Renal pelvis (tissue), 4 donors: ENCODE measurements around the gene FBXO7. TPM values are rescaled to one million over a fixed set of nuclear protein-coding genes. Genes with fewer than 3 reads are reported as not detected.

Source experiments
- DNase-seq: peaks from one replicate; pipeline ENCODE4 v3.0.0-alpha.2; 2013
- polyA plus RNA-seq, 3 donors: library from polyadenylated mRNA; unstranded; fragments of 120-200 nt; gene quantifications; one replicate each; pipeline ENCODE4 v1.2.1, GENCODE V29; 2013; ENCODE audit not compliant: insufficient read length in 3 of 3

Gene FBXO7
- polyA plus RNA-seq, 3 donors = 109 to 111 (median 110) TPM

DNA sequence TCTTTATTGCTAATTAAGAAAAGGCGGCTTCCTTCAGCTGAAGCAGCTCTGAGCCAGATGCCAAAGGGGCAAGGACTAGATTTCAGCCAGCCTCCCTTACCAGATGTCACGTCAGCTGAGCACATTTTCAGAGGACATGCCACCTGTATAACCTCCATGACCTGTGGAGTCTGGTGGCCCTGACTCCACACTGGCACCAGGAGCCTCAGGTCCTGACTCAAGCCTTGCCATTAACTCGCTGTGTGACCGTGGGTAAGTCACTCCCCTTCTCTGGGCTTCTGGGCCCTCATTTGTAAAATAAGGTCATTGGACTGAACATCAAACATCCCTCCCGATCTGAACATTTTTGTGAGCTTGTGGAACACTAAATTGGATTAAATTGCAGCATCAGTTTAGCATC is 46.0 kb downstream of the FBXO7 start:
- DNase-seq = no peak

DNA sequence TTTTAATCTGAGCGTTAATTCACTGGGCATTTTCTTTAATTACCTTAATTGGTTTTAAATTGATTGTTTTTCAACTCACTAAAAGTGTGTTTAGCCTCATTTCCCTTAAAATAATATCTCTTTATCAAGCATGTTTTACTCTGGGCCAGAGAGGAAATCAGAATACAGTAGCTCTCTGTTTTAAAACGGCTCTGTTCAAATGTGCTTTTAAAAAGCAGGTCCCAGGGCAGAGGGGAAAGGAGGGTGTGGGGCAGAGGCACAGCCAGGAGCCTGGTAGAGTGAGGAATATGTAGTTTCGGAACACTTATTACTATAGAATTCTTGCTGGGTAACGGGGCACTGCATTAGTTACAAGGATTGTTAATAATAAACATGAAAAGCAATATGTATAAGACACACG is 47.6 kb downstream of the FBXO7 start:
- no peak for DNase-seq

- no peak for DNase-seq
Measured at GRCh38 chr22:32527756-32528155, 53.1 kb downstream of the FBXO7 start.

DNA sequence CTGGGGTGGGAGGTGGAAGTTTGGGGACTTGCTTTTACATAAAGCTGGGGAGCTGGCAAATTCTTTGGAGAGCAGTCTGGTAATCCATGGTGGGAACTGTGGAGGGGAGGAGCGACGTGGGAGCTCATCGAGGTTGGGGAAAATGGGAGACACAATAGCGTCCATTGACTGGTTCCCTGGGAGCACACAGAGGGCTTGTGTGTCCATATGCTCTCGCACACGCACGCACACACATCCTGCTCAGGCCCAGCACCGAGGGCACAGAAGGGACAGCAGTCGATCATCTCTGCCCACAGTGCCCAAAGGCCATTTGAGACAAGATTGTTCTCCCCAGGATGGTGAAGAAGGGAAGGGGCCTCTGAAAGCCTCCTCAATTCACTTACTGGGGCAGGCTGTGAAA is 53.7 kb downstream of the FBXO7 start:
- no peak for DNase-seq

GRCh38 chr22:32528984-32529982 is 54.7 kb downstream of the FBXO7 start:
- DNase-seq = peak; percentile 80

DNA sequence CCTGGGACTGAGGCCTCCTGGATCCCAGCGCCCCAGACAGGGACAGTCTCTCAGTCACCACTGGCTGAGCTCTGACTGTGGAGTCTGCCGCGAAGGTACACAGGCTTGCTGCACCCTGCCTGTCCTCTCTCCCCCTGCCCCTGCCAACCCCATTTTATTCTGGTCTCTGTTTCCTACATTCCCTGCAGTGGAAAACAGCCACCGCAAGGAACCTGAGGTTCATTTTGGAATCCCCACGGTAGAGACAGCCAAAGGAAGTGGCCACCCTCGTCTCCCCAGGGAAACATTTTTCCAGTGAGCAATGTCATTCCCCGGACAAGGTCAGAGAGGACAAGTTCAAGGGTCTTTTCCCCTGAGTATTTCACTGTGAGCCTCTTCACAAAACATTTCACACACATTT is 56.6 kb downstream of the FBXO7 start:
- no peak for DNase-seq

DNA sequence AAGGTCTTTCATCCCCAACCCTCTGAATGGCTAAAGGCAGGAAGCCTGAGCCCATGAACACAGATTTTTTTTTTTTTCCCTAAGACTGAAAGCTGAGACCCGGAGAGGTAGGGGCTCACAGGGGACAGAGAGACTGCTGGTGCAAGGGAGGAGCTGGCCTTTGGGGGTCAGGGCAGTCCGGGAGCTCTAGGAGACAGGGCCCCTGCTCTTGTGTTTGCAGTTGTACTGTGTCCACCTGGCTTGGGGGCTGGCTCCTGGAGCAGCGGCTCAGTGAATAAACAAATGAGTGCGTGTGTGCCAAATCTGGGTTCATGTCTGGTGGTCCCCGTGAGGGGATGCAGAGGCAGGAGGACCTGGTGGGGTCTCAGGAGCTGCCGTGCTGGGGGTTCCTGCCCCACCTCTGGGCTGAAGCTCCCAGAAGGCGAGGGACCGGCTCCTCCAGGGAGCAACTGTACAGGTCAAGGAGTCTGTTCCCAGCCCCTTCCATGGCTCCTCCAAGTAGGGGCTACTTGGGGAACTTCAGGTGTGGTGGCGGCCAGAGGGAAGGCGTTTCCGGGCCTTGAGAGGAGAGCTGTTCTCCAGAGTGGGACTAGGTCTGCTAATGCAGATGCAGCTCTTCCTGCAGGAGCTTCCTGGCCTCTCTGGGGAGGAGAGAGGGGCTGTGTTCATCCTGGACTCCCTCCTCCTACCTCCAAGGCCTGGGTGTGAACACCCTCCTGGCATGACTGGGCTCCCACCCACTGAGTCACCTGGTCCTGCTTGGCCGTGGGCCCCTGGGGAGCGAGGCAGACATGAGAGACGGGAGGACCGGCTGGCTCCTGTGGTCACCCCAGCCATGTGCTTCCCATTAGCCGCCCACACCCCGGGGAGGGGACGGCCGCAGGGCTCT is 57.6 kb downstream of the FBXO7 start:
- DNase-seq = peak; percentile 60

- peak; percentile 61 for DNase-seq
Measured at GRCh38 chr22:32532820-32533128, 58.2 kb downstream of the FBXO7 start.

GRCh38 chr22:32533265-32534111 is 58.9 kb downstream of the FBXO7 start:
- DNase-seq = no peak

DNA sequence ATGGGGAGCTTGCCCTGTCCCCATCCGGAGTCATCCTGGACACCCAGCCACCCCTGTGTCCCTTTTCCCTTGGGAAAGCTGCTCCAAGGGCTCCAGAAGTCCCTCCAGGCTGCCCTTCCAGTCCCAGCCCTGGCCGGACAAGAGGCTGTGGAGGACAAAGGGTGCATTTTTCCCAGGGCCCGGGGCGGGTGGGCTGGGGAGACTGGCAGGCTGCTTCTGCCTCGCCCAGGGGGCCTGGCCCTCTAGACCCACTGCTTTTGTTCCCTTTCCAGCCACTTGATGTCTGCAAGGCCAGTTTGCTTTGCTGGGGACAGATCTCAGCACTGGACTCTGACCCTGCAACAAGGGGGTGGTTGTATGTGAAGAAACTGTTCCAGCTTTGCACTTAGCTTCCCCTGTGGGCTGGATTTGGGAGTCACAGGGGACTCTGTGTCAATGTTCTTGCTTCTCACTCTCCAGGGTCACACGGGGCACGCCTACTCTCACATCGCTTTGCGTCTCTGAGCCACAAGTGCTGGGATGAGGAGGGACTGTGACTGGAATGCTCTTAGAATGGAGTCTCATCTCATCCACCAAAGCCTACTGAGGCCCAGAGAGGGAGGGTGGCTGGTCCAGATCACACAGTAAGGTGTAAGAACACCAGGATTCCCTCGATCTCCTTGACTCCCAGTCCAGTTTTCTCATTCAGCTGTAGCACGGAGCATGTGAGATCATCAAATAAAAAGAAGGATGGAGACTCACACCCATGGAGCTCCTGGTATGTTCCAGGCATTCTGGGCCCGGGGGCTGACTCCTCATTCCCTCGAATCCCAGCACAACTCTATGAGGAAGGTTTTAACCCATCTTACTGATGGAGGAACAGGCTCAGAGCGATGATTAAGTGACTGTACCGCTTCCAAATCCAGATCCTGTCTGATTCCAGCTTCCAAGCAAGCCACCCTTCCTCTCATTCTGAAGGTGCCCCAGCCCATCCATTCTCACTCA is 59.9 kb downstream of the FBXO7 start:
- DNase-seq = no peak

DNA sequence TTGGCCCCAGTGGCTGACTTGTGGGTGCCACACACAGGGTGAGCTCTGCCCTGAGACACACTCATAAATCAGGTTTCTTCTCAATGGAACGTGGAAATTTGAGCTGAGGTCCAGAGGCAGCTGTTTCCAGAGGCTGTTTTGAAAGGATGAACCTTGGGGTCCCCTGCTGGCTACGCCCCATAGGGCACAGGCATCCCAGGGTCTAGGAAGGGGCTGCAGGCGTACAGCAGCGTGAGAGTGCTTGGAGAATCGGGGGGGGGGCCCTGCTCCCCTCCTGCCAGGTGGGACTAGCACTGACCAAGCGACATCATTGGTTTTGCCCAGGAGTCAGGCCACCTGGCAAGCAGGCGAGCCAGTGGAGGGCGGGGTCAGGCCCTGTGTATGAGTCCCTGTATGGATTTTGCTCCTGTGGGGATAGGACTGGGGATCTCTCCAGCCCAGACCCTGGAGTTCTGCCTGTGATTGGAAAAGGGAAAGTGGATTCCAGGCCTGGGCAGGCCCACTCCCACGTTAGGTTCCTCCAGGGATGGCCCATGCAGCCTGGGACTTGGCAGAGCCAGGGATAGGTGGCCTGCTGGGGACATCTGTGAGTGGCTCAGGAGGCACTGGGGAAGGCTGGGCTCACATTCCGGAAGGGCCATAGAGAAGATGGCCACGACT is 61.0 kb downstream of the FBXO7 start:
- peak; percentile 39 for DNase-seq

DNA sequence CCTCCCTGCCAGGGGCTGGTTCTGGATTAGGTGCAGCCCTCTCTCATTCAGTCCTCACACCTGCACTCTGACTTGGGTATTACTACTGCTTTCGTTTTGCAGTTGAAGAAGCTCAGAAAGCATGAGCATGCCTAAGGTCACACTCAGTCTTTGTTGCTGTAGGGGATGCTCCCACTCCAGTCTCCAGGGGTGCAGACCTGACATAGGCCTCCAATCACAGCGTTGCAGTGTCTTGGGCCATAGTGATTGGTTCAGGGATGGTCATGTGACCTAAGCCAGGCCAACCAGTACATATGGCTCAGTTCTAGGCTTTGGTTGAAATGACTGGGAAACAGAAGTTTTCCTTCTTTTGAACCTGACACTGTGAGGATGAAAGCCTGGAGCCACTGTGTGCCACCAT is 61.7 kb downstream of the FBXO7 start:
- DNase-seq = no peak

DNA sequence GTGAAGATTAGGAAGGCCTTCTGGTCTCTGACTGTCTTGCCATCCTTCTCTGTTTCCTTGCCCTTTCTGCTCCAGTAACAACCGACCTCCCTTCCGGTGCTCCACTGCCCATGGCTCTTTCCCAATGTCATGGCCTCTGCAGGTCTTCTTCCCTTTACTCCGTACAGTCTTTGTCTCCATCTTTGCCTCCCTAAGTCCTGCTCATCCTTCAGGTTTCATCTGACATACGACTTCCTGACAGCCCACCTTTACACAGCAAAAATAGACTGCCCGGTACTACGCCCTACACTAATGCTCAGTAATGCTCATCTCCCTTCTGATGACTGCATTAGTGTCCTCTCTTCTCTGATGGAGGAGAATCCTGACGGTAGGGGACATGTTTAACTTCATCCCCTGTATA is 63.9 kb downstream of the FBXO7 start:
- DNase-seq = peak; percentile 42

GRCh38 chr22:32539631-32540421 is 65.2 kb downstream of the FBXO7 start:
- peak; percentile 48 for DNase-seq

- DNase-seq = no peak
Measured at GRCh38 chr22:32541481-32541880, 66.9 kb downstream of the FBXO7 start.

DNA sequence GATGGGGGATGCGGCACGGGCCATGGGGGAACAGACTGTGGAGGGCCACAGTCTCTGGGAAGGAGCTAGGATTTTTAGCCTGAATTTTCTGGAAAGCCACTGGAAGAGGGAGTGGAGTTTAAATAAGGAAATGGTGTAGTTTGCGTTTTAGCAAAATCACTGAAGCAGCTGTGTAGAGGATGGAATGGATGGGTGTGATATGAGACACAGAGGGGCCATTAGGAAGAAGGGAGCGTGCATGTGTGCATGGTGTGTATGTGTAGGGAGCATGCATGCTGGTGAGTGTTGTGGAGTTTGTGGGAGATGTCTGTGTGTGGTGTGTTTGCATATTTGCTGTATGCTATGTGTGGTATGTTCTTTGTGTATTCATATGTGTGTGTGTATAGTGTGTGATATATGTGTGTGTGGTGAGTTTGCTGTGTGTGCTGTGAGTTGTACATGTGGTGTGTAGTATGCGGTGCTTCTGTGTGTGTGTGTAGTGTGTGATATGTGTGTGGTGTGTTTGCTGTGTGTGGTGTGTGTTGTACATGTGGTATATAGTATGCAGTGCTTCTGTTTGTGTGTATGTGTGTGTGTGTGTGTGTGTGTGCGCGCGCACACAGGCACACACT is 67.6 kb downstream of the FBXO7 start:
- DNase-seq = no peak

GRCh38 chr22:32542677-32543357 is 68.2 kb downstream of the FBXO7 start:
- DNase-seq = no peak

DNA sequence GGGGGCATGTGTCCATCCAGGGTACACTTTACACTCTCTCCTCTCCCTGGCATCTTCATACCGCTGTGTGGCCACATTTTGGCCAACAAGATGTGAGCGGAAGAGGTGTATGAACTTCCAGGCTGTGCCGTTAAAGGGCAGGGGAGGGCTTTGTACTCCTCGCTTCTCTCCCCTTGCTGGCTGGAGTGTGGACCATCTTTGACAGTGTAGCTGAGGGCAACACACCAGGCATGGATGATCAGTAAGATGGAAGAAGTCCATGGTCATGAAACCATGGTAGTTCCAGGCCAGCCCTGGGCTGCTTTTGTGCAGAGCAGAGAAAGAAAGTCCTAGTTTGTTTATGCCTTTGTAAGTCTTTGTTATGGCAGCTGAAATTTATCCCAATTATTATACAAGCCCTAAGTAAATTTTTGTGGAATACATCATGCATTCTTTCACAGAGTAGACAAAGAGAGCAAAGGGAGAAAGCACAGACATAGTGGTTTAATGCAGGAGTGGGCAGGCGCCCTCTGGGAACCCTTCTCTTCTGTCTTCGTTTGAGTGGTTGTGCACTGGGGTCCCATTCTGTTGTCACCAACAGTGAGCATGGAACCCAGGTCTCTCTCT is 70.4 kb downstream of the FBXO7 start:
- DNase-seq = no peak
